SK-N-SH (cell line): ENCODE results near the gene KIF5C. TPM values are rescaled to one million over a fixed set of nuclear protein-coding genes. Genes with fewer than 3 reads are reported as not detected.
A peak's percentile ranks its signal among the peaks of the same experiment; 100 is the strongest.

Experiments
- CTCF ChIA-PET: fragments of 300-600, 350-600 bp; formaldehyde crosslinking; extraction: SDS; loops from one replicate; lab custom pipeline; 2021; lab: Yijun Ruan, JAX
- POLR2A ChIA-PET: fragments of 350-600 bp; sonication (Branson Sonifier 250); formaldehyde crosslinking; extraction: SDS; loops from one replicate; lab custom pipeline; 2020; ENCODE audit warnings: antibody characterized with exemption, inconsistent platforms; lab: Yijun Ruan, JAX
- DNase-seq: peaks from one replicate; pipeline ENCODE4 v3.0.0; 2012
- H2AFZ ChIP-seq: fragments of 200-600 bp; sonication (generic); 2 replicates; pipeline ENCODE4 v1.8.1; 2016; ENCODE audit warnings: antibody characterized with exemption, mild to moderate bottlenecking, low read depth
- H3F3A ChIP-seq: fragments of 200-600 bp; sonication (generic); replicated peaks from 2 replicates; pipeline ENCODE3; 2016; ENCODE audit warnings: antibody characterized with exemption, mild to moderate bottlenecking; ENCODE audit not compliant: insufficient read depth
- H3K27ac ChIP-seq, 2 experiments: fragments of 200-500 bp in 1 of 2; fragments of 200-600 bp in 1 of 2; sonication (Bioruptor generic) in 1 of 2; sonication (generic), shearing (Covaris generic) in 1 of 2; 2 replicates each; pipeline versions ENCODE4 v1.5.1 to v1.6.1; 2014 to 2016; ENCODE audit warnings: low read depth in 2 of 2, inconsistent platforms in 1 of 2, low read length in 1 of 2, mild to moderate bottlenecking in 1 of 2, mixed read lengths in 1 of 2
- H3K27me3 ChIP-seq: fragments of 200-600 bp; sonication (generic), shearing (Covaris generic); 2 replicates; pipeline ENCODE4 v1.6.1; 2016; ENCODE audit warnings: mixed run types; ENCODE audit not compliant: insufficient read depth
- H3K36me3 ChIP-seq, 2 experiments: fragments of 200-500 bp in 1 of 2; fragments of 200-600 bp in 1 of 2; sonication (Bioruptor generic) in 1 of 2; sonication (generic) in 1 of 2; replicated peaks in 1 of 2; 2 replicates each; pipeline versions ENCODE3 to v1.5.1; 2014 to 2016; ENCODE audit warnings: low read length in 1 of 2, mild to moderate bottlenecking in 1 of 2; ENCODE audit not compliant: insufficient read depth in 2 of 2, control insufficient read depth in 1 of 2
- H3K4me1 ChIP-seq, 2 experiments: fragments of 200-500 bp in 1 of 2; fragments of 200-600 bp in 1 of 2; sonication (Bioruptor generic) in 1 of 2; sonication (generic), shearing (Covaris generic) in 1 of 2; 2 replicates each; pipeline versions ENCODE4 v1.5.1 to v1.6.1; 2014 to 2016; ENCODE audit warnings: low read depth in 1 of 2, low read length in 1 of 2, mixed run types in 1 of 2; ENCODE audit not compliant: insufficient read depth in 2 of 2, control insufficient read depth in 1 of 2
- H3K4me2 ChIP-seq: fragments of 200-600 bp; sonication (generic), shearing (Covaris generic); 2 replicates; pipeline ENCODE4 v1.6.1; 2017; ENCODE audit warnings: mixed run types
- H3K4me3 ChIP-seq, 2 experiments: fragments of 200-500 bp in 1 of 2; fragments of 200-600 bp in 1 of 2; sonication (Bioruptor generic) in 1 of 2; sonication (generic), shearing (Covaris generic) in 1 of 2; 2 replicates each; pipeline versions ENCODE4 v1.5.1 to v1.8.1; 2014 to 2016; ENCODE audit warnings: low read depth in 2 of 2, inconsistent platforms in 1 of 2, low read length in 1 of 2, mild to moderate bottlenecking in 1 of 2, mixed read lengths in 1 of 2, moderate library complexity in 1 of 2
- H3K79me2 ChIP-seq: fragments of 200-600 bp; sonication (generic); 2 replicates; pipeline ENCODE4 v1.8.1; 2017; ENCODE audit warnings: mild to moderate bottlenecking; ENCODE audit not compliant: insufficient read depth
- H3K9ac ChIP-seq: fragments of 200-600 bp; sonication (generic); 2 replicates; pipeline ENCODE4 v1.6.1; 2017; ENCODE audit warnings: mixed run types
- H3K9me2 ChIP-seq: fragments of 200-600 bp; sonication (generic); 2 replicates; pipeline ENCODE4 v1.6.1; 2017; ENCODE audit warnings: mixed run types
- H3K9me3 ChIP-seq: fragments of 200-600 bp; sonication (generic); 2 replicates; pipeline ENCODE4 v1.6.1; 2017; ENCODE audit warnings: mixed run types, mild to moderate bottlenecking, moderate library complexity
- H4K20me1 ChIP-seq: fragments of 200-600 bp; sonication (generic); 2 replicates; pipeline ENCODE4 v1.6.1; 2017; ENCODE audit warnings: mild to moderate bottlenecking, mixed run types; ENCODE audit not compliant: insufficient read depth
- CHD2 ChIP-seq: fragments of 150-350 bp; IDR thresholded peaks from 2 replicates; pipeline ENCODE4 v1.6.1; 2018; ENCODE audit warnings: low read length; ENCODE audit not compliant: partially characterized antibody
- FOSL2 ChIP-seq: IDR thresholded peaks from 2 replicates; pipeline ENCODE4 v1.4.0; 2012; ENCODE audit warnings: low read depth, mild to moderate bottlenecking, moderate library complexity, borderline replicate concordance
- FOXM1 ChIP-seq: IDR thresholded peaks from 2 replicates; pipeline ENCODE4 v1.4.0; 2012; ENCODE audit warnings: low read depth, mild to moderate bottlenecking
- GABPA ChIP-seq: IDR thresholded peaks from 2 replicates; pipeline ENCODE4 v1.4.0; 2012; ENCODE audit warnings: low read depth, mild to moderate bottlenecking
- MEF2A ChIP-seq: IDR thresholded peaks from 2 replicates; pipeline ENCODE4 v1.4.0; 2012; ENCODE audit warnings: low read depth, borderline replicate concordance
- MXI1 ChIP-seq: IDR thresholded peaks from 2 replicates; pipeline ENCODE4 v1.6.1; 2012; ENCODE audit warnings: mild to moderate bottlenecking, low read depth, low read length, improper control_type of control experiment
- NFIC ChIP-seq: IDR thresholded peaks from 2 replicates; pipeline ENCODE4 v1.4.0; 2012; ENCODE audit warnings: borderline replicate concordance
- RAD21 ChIP-seq: IDR thresholded peaks from 2 replicates; pipeline ENCODE4 v1.6.1; 2012; ENCODE audit warnings: mild to moderate bottlenecking, low read length
- RFX5 ChIP-seq: IDR thresholded peaks from 2 replicates; pipeline ENCODE4 v1.6.1; 2012; ENCODE audit warnings: mild to moderate bottlenecking, improper control_type of control experiment, low read length
- SMC3 ChIP-seq: IDR thresholded peaks from 2 replicates; pipeline ENCODE4 v1.6.1; 2012; ENCODE audit warnings: low read depth, low read length, improper control_type of control experiment
- TCF12 ChIP-seq: IDR thresholded peaks from 2 replicates; pipeline ENCODE4 v1.4.0; 2012
- WGBS: methylation state at CpG from one replicate; pipeline ENCODE4 v1.1.6; 2017; ENCODE audit warnings: low lambda C conversion rate; 5-methylcytosine and 5-hydroxymethylcytosine counted together
- polyA plus RNA-seq, 3 experiments: library from polyadenylated mRNA; depleted of rRNA; stranded (reverse); fragments of >200 nt; gene quantifications; 2 replicates each; pipeline ENCODE4 v1.2.3, GENCODE V29; 2012
- TF ChIP-seq, protein P1 (sequence below): fragments of 200-600 bp; sonication (generic); IDR thresholded peaks from 2 replicates; pipeline ENCODE4 v1.6.1; 2017; ENCODE audit warnings: antibody characterized with exemption, mild to moderate bottlenecking, moderate library complexity
- TF ChIP-seq, protein P2 (sequence below): IDR thresholded peaks from 2 replicates; pipeline ENCODE4 v1.6.1; 2012; ENCODE audit warnings: mild to moderate bottlenecking, low read depth, low read length, moderate library complexity

KIF5C gene
- polyA plus RNA-seq, 1 of the 3 experiments (the other 2 are of a cell fraction): 3.9 TPM

DNA sequence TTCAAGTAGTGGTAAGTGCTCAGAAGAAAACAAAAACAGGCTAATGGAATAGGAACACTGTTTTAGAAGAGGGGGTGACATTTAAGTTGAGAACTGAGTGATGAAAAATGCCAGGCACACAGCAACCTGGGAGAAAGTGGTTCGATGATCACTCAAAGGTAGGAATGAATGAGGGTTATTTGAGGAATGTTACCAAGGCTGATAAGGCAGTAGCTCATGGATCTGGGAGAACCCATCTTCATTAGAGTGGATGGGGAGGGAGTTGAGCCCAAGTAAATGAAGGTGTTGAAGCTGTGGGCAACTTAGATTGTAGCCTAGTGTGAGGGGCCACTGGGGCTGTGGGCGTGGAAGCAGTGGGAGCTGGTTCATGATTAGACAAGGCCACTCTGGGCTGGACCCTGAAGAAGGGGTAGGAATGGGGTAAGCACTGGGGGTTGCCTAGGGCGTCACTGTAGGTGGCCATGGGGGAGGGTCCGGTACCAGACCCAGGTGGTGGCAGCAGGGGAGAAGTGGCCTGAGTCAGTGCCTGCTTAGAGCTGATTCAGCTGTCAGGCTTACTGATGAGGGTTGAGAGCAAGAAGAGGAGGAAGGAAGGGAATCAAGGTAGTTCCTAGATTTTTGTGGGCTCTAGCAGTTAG lies 141.0 kb downstream of the KIF5C start:
- peaks cover 0 to 5% of the 10 kb centered on the region in 2 experiments; a peak in 2 of 4 replicates for H3K4me1 ChIP-seq
- 83% methylated on average over 4 of the region's 4 CpGs for WGBS
- H3K79me2 ChIP-seq: no peaks in the 10 kb centered on the region
- TF ChIP-seq, protein P1, sequence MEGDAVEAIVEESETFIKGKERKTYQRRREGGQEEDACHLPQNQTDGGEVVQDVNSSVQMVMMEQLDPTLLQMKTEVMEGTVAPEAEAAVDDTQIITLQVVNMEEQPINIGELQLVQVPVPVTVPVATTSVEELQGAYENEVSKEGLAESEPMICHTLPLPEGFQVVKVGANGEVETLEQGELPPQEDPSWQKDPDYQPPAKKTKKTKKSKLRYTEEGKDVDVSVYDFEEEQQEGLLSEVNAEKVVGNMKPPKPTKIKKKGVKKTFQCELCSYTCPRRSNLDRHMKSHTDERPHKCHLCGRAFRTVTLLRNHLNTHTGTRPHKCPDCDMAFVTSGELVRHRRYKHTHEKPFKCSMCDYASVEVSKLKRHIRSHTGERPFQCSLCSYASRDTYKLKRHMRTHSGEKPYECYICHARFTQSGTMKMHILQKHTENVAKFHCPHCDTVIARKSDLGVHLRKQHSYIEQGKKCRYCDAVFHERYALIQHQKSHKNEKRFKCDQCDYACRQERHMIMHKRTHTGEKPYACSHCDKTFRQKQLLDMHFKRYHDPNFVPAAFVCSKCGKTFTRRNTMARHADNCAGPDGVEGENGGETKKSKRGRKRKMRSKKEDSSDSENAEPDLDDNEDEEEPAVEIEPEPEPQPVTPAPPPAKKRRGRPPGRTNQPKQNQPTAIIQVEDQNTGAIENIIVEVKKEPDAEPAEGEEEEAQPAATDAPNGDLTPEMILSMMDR: no peak
- TF ChIP-seq GABPA: no peak
- no peak for TF ChIP-seq FOSL2
- TF ChIP-seq RFX5: no peak
- POLR2A ChIA-PET: no interaction called here
- CTCF ChIA-PET: interaction anchor here (1.2 to 5.8 kb wide), 14 partner anchors 9 to 557 kb away, joined by 4 to 110 read pairs (median 7); partner anchors contain the start of gene LYPD6B
- H2AFZ ChIP-seq: no peak overlapping the region
- DNase-seq: no peak
- H3K9ac ChIP-seq: no peak overlapping the region
- H3K36me3 ChIP-seq: peaks cover 0 to 3% of the 10 kb centered on the region in 2 experiments
- no peaks in the 10 kb centered on the region for H4K20me1 ChIP-seq
- no peak overlapping the region for H3K4me3 ChIP-seq
- no peaks in the 10 kb centered on the region for H3F3A ChIP-seq
- no peak overlapping the region for H3K4me2 ChIP-seq
- no peaks in the 10 kb centered on the region for H3K9me2 ChIP-seq
- no peaks in the 10 kb centered on the region for H3K9me3 ChIP-seq
- H3K27ac ChIP-seq: no peak overlapping the region
- no peaks in the 10 kb centered on the region for H3K27me3 ChIP-seq

GRCh38 chr2:149017116-149017985 lies 142.3 kb downstream of the KIF5C start:
- H3K9ac ChIP-seq: no peak overlapping the region
- no peaks in the 10 kb centered on the region for H3K36me3 ChIP-seq
- WGBS: 59% methylated on average over 14 of the region's 14 CpGs
- no peaks in the 10 kb centered on the region for H3K27me3 ChIP-seq
- H3K9me2 ChIP-seq: no peaks in the 10 kb centered on the region
- no peak overlapping the region for H3K4me2 ChIP-seq
- H4K20me1 ChIP-seq: no peaks in the 10 kb centered on the region
- peak; percentile 77 for DNase-seq
- H2AFZ ChIP-seq: no peak overlapping the region
- no peaks in the 10 kb centered on the region for H3F3A ChIP-seq
- POLR2A ChIA-PET: interaction anchor here (0.6 kb wide), 1 partner anchor 557 kb away, joined by 3 read pairs; no protein-coding TSS in a partner anchor
- no peaks in the 10 kb centered on the region for H3K79me2 ChIP-seq
- H3K4me1 ChIP-seq: peaks cover 0 to 5% of the 10 kb centered on the region in 2 experiments; a peak in 2 of 4 replicates
- CTCF ChIA-PET: interaction anchor here (0.6 to 5.8 kb wide), 67 partner anchors 8 to 560 kb away, joined by 3 to 110 read pairs (median 4); partner anchors contain the start of genes LYPD6 and LYPD6B
- TF ChIP-seq, protein P1: peak; percentile 88
- TF ChIP-seq, protein P2, sequence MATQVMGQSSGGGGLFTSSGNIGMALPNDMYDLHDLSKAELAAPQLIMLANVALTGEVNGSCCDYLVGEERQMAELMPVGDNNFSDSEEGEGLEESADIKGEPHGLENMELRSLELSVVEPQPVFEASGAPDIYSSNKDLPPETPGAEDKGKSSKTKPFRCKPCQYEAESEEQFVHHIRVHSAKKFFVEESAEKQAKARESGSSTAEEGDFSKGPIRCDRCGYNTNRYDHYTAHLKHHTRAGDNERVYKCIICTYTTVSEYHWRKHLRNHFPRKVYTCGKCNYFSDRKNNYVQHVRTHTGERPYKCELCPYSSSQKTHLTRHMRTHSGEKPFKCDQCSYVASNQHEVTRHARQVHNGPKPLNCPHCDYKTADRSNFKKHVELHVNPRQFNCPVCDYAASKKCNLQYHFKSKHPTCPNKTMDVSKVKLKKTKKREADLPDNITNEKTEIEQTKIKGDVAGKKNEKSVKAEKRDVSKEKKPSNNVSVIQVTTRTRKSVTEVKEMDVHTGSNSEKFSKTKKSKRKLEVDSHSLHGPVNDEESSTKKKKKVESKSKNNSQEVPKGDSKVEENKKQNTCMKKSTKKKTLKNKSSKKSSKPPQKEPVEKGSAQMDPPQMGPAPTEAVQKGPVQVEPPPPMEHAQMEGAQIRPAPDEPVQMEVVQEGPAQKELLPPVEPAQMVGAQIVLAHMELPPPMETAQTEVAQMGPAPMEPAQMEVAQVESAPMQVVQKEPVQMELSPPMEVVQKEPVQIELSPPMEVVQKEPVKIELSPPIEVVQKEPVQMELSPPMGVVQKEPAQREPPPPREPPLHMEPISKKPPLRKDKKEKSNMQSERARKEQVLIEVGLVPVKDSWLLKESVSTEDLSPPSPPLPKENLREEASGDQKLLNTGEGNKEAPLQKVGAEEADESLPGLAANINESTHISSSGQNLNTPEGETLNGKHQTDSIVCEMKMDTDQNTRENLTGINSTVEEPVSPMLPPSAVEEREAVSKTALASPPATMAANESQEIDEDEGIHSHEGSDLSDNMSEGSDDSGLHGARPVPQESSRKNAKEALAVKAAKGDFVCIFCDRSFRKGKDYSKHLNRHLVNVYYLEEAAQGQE: no peak
- TF ChIP-seq RAD21 (peak; percentile 92), NFIC (no peak), SMC3 (peak; percentile 96), MXI1 (no peak), TCF12 (no peak), CHD2 (peak; percentile 22), MEF2A (no peak), FOXM1 (no peak)
- no peaks in the 10 kb centered on the region for H3K9me3 ChIP-seq
- H3K27ac ChIP-seq: no peak overlapping the region
- peak overlapping the region in 1 of 2 experiments; percentile 45; a peak in 1 of 4 replicates for H3K4me3 ChIP-seq
